22Rv1 (cell line): Measurements from ENCODE around the gene PTPRD.

Source experiments
- CTCF ChIP-seq: fragments of 450-650 bp; IDR thresholded peaks from 2 replicates; pipeline ENCODE4 v1.5.1; 2017; ENCODE audit warnings: mild to moderate bottlenecking
- ZFX ChIP-seq: fragments of 450-650 bp; IDR thresholded peaks from 2 replicates; pipeline ENCODE4 v1.6.1; 2017; ENCODE audit warnings: antibody characterized with exemption, borderline replicate concordance

- TF ChIP-seq CTCF (no peak), ZFX (no peak)
Observed at GRCh38 chr9:8437876-8438275, 2174.9 kb downstream of the PTPRD start.
